ENCODE results near the gene DOP1B. TPM values are rescaled to one million over a fixed set of nuclear protein-coding genes. Genes with fewer than 3 reads are reported as not detected.

The DOP1B gene
- total RNA-seq, 1 donor from 2014 or later: 13.5 TPM

DNA sequence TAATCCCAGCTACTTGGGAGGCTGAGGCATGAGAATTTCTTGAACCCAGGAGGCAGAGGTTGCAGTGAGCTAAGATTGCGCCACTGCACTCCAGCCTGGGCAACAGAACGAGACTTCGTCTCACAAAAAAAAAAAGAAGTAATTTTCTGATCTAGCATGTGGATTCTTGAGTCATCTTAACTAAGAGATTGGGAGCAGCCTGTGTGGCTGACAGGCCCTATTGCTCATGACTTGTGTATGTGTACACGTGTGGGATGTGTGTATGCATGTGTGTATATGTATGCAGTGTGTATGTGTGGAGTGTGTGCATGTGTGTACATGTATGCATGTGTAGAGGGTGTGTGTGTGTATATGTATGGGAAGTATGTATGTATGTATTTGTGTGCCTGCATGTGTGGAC lies 29.5 kb downstream of the DOP1B start:
- Mint-ChIP-seq H3K4me3 (no peak overlapping the region), H3K27me3 (ENCODE audit: low read depth) (no peaks in the 10 kb centered on the region), H3K9me3 (no peaks in the 10 kb centered on the region), H3K4me1 (peaks cover 5% of the 10 kb centered on the region), H3K27ac (ENCODE audit: unreplicated experiment) (no peak overlapping the region), H3K36me3 (ENCODE audit: low read depth) (no peaks in the 10 kb centered on the region)
- DNase-seq (ENCODE audit: low read depth, low spot score): no peak
- TF ChIP-seq, protein P1, sequence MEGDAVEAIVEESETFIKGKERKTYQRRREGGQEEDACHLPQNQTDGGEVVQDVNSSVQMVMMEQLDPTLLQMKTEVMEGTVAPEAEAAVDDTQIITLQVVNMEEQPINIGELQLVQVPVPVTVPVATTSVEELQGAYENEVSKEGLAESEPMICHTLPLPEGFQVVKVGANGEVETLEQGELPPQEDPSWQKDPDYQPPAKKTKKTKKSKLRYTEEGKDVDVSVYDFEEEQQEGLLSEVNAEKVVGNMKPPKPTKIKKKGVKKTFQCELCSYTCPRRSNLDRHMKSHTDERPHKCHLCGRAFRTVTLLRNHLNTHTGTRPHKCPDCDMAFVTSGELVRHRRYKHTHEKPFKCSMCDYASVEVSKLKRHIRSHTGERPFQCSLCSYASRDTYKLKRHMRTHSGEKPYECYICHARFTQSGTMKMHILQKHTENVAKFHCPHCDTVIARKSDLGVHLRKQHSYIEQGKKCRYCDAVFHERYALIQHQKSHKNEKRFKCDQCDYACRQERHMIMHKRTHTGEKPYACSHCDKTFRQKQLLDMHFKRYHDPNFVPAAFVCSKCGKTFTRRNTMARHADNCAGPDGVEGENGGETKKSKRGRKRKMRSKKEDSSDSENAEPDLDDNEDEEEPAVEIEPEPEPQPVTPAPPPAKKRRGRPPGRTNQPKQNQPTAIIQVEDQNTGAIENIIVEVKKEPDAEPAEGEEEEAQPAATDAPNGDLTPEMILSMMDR (conservative IDR thresholded peaks at IDR 0.05): no peak

DNA sequence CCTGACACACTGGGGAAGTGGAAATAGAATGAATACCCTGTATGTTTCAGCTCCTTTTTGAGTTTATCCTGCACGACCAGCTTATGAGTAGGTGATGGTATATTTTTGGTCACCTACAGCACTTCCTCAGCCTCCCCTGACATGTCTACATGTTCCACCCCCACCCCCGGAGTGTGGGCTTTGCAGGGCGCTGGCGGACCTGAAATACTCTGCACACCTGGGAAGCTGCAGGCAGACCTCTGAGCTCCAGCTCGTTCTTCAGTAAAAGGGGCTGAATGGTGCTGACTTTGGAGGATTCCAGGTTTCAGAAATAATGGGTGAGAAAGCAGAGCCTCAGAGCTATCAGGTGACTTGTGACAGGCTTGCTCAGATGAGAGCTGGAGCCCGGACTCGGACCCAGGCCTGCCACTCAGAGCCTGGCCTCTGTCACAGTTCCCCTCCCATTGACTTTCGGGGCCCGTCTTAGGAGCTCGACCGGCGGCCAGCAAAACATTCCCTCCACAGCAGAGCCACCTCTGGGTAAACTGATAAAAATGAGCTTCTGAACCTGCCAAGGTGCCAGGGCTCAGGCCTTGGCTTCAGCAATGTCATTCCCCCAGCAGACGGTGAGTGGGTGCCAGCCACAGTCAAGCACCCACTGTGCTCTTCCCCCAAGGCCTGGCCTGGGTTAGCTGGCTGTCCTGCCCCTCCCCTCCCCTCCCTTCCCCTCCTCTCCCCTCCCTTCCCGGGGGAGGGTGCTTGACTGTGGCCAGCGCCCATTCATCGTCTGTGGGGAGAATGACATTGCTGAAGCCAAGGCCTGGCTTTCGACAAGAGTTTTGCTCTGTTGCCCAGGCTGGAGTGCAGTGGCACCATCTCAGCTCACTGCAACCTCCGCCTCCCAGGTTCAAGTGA lies 30.1 kb downstream of the DOP1B start:
- DNase-seq (ENCODE audit: low read depth, low spot score): no peak

DNA sequence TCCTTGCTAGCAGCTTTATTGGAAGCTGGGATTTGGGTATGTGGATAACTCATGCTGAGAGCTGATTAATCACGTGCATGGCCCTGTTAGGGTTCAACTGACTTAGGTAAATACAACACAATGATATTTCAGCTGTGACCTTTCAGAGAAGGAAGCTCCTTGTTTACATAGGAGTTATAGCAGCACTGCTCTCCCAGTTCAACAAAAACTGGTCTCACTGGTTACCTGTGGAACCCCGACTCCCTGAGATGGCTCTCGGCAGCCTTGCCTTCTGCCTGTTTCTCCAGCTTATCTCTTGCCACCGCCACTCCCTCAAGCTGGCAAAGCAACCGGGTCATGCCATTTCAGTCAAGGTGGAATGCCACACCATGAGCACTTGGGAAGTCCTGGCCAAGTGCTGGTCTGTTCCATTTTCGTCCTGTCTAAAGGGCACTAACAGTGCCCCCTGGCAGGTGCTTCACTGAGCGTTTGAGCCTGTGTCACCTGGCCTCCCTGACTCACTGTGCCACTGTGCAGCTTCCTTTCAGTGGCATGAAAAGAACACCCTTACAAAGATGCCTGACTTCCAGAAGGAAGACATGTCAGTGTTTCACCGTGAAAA lies 31.6 kb downstream of the DOP1B start:
- DNase-seq (ENCODE audit: low read depth, low spot score): no peak
- Mint-ChIP-seq H3K4me1 (peaks cover 5% of the 10 kb centered on the region), H3K27ac (ENCODE audit: unreplicated experiment) (peak overlapping the region; percentile 57), H3K36me3 (ENCODE audit: low read depth) (no peaks in the 10 kb centered on the region), H3K27me3 (ENCODE audit: low read depth) (no peaks in the 10 kb centered on the region), H3K9me3 (no peaks in the 10 kb centered on the region), H3K4me3 (no peak overlapping the region)
- TF ChIP-seq, protein P1 (conservative IDR thresholded peaks at IDR 0.05): no peak

More for the DNA sequence above, 30.1 kb downstream of the DOP1B start:
- Mint-ChIP-seq H3K27me3 (ENCODE audit: low read depth) (no peaks in the 10 kb centered on the region), H3K4me1 (peaks cover 5% of the 10 kb centered on the region), H3K4me3 (no peak overlapping the region), H3K27ac (ENCODE audit: unreplicated experiment) (no peak overlapping the region), H3K36me3 (ENCODE audit: low read depth) (no peaks in the 10 kb centered on the region), H3K9me3 (no peaks in the 10 kb centered on the region)
- TF ChIP-seq, protein P1 (conservative IDR thresholded peaks at IDR 0.05): no peak

DNA sequence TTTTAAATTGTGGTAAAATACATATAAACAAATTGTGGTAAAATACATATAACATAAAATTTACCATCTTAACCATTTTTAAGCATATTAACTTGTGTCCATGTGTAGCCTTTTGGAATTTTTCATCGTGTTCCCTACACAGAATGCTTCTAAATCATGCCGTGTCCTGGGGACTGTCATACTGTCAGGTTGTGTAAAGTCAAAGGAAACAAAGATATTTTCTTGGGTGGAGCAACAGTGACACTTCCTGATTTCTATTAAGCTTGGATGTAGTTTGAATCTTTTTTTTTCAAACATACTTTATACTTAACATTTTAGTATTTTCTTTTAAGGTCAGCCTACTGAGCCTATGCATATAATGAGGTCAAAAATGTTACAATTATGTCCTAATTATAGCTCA lies 32.3 kb downstream of the DOP1B start:
- Mint-ChIP-seq H3K27ac (ENCODE audit: unreplicated experiment) (no peak overlapping the region), H3K36me3 (ENCODE audit: low read depth) (no peaks in the 10 kb centered on the region), H3K9me3 (no peaks in the 10 kb centered on the region), H3K4me3 (no peak overlapping the region), H3K4me1 (peaks cover 5% of the 10 kb centered on the region), H3K27me3 (ENCODE audit: low read depth) (no peaks in the 10 kb centered on the region)
- TF ChIP-seq, protein P1 (conservative IDR thresholded peaks at IDR 0.05): no peak
- DNase-seq (ENCODE audit: low read depth, low spot score): no peak

DNA sequence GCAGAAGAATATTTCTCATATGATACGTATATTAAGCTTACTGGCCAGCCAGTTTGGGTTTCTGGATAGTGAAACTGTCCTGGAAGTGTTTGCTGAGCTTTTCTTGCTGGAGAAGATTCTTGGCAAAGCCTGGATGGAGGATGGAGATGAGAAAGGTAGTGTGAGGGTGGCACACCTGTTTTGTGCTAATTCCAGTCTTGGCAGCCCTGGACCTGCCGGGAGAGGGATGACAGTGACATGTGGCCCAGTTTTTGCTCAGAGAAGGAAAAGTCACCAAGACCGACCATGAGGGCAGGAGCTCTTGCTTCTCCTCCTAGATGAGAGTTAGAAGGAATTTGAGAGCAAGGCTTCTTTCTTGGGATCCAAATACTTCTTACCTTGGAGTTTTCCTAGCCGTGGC lies 34.1 kb downstream of the DOP1B start:
- no peak overlapping the region for H3K27ac Mint-ChIP-seq (ENCODE audit: unreplicated experiment)
- H3K27me3 Mint-ChIP-seq (ENCODE audit: low read depth): no peaks in the 10 kb centered on the region
- no peak for DNase-seq (ENCODE audit: low read depth, low spot score)
- no peaks in the 10 kb centered on the region for H3K36me3 Mint-ChIP-seq (ENCODE audit: low read depth)
- TF ChIP-seq, protein P1 (conservative IDR thresholded peaks at IDR 0.05): no peak
- H3K9me3 Mint-ChIP-seq: no peaks in the 10 kb centered on the region
- peaks cover 5% of the 10 kb centered on the region for H3K4me1 Mint-ChIP-seq
- H3K4me3 Mint-ChIP-seq: no peak overlapping the region

Data from neural crest cell (in vitro differentiated cells).